Spleen (tissue), 11 donors: ENCODE measurements around the gene CR2. TPM values are rescaled to one million over a fixed set of nuclear protein-coding genes. Genes with fewer than 3 reads are reported as not detected.
"Not testable (repeated sequence)": the region's sequence is repeated elsewhere in the genome, so short reads cannot be mapped to it uniquely, and the experiment has no call there.

Source experiments
- DNase-seq: peaks from one replicate; pipeline ENCODE4 v3.0.0-alpha.2; 2020
- H3K27ac ChIP-seq, 8 donors: fragments of 200-600 bp; sonication (generic) in 7 of 8; 1 replicate in 4 of 8; 2 replicates in 4 of 8; pipeline versions ENCODE4 v1.5.0 to v1.8.0; 2016 to 2021; ENCODE audit warnings: inconsistent platforms in 4 of 8, mild to moderate bottlenecking in 4 of 8, moderate library complexity in 1 of 8
- H3K27me3 ChIP-seq, 7 donors: fragments of 200-600 bp; sonication (generic) in 6 of 7; replicated peaks in 1 of 7; 1 replicate in 4 of 7; 2 replicates in 3 of 7; pipeline versions ENCODE4 v1.5.0 to v1.8.0; 2016 to 2021; ENCODE audit warnings: inconsistent platforms in 3 of 7, mild to moderate bottlenecking in 1 of 7
- H3K36me3 ChIP-seq, 6 donors: fragments of 200-600 bp; sonication (generic) in 5 of 6; 1 replicate in 4 of 6; 2 replicates in 2 of 6; pipeline versions ENCODE4 v1.5.0 to v1.8.0; 2016 to 2021; ENCODE audit warnings: inconsistent platforms in 2 of 6
- H3K4me1 ChIP-seq, 6 donors: fragments of 200-600 bp; sonication (generic) in 5 of 6; 1 replicate in 3 of 6; 2 replicates in 3 of 6; pipeline versions ENCODE4 v1.5.0 to v1.8.0; 2016 to 2021; ENCODE audit warnings: inconsistent platforms in 3 of 6
- H3K4me3 ChIP-seq, 8 donors: fragments of 200-600 bp; sonication (generic) in 7 of 8; 1 replicate in 4 of 8; 2 replicates in 4 of 8; pipeline versions ENCODE4 v1.5.0 to v1.8.0; 2016 to 2021; ENCODE audit warnings: inconsistent platforms in 4 of 8, mild to moderate bottlenecking in 4 of 8, moderate library complexity in 2 of 8
- H3K9me3 ChIP-seq, 8 donors: fragments of 200-600 bp; sonication (generic) in 7 of 8; 1 replicate in 4 of 8; 2 replicates in 4 of 8; pipeline versions ENCODE4 v1.5.0 to v1.8.0; 2016 to 2021; ENCODE audit warnings: inconsistent platforms in 4 of 8
- POLR2A ChIP-seq, 3 donors: fragments of 450-650 bp; IDR thresholded peaks; one replicate each; pipeline ENCODE4 v1.5.1; 2017; ENCODE audit warnings: antibody characterized with exemption in 3 of 3, mild to moderate bottlenecking in 1 of 3
- POLR2AphosphoS5 ChIP-seq, 3 donors: sonication (generic); formaldehyde crosslinking; IDR thresholded peaks; one replicate each; pipeline ENCODE4 v1.5.1; 2017; ENCODE audit warnings: antibody characterized with exemption in 3 of 3
- WGBS, 5 donors: extraction: QIAGEN DNeasy Blood & Tissue Kit in 3 of 5; methylation state at CpG; one replicate each; pipeline versions ENCODE4 v1.1.5 to v1.1.7; 2013 to 2018; 5-methylcytosine and 5-hydroxymethylcytosine counted together
- intact Hi-C: fragments of 100-400 bp; cut with DNase I; formaldehyde crosslinking; loops from one replicate; pipeline ENCODE4 v1.15.0; 2023; ENCODE audit warnings: low total_unique reads
- polyA plus RNA-seq, 3 donors: library from polyadenylated mRNA; stranded (reverse); fragments of 200-250 nt; gene quantifications; one replicate each; pipeline ENCODE4 v1.2.1, GENCODE V29; 2013
- total RNA-seq, 7 donors: library from RNA; depleted of rRNA in 3 of 7; stranded (reverse); fragments of >200 nt in 3 of 7; fragmentation: NEBNext Ultra II Directional in 4 of 7; extraction: Animal tissue kit (Norgen Biotek cat#: 25700) in 4 of 7; gene quantifications; one replicate each; pipeline versions ENCODE4 v1.1.0 to v1.2.1, GENCODE V29; 2016 to 2021
- TF ChIP-seq, protein P1 (sequence below), 11 experiments: fragments of 200-600 bp in 7 of 11; fragments of 450-650 bp in 4 of 11; sonication (generic) in 4 of 11; IDR thresholded peaks in 8 of 11; conservative IDR thresholded peaks in 3 of 11; 1 replicate in 7 of 11; 2 replicates in 4 of 11; pipeline versions ENCODE4 v1.4.0 to v1.8.0; 2016 to 2021; ENCODE audit warnings: antibody characterized with exemption in 11 of 11, inconsistent platforms in 4 of 11, mild to moderate bottlenecking in 1 of 11
- donor health status: healthy with polysubstance abuse.
- donor health status: DM: no; HTN: no; CAD: no; lungs with moderate emphysema.
- donor health status: DM: no; HTN: no; CAD: no.
- donor health status: Bipolar disorder and iron deficiency.
- donor health status: healthy.
- donor health status: DM: no; HTN: no; CAD: no.
- donor health status: DM: yes; HTN: yes; CAD: no.

CR2 gene
- total and polyA plus RNA-seq, 10 donors: 87.2 to 284 (median 140) TPM

DNA sequence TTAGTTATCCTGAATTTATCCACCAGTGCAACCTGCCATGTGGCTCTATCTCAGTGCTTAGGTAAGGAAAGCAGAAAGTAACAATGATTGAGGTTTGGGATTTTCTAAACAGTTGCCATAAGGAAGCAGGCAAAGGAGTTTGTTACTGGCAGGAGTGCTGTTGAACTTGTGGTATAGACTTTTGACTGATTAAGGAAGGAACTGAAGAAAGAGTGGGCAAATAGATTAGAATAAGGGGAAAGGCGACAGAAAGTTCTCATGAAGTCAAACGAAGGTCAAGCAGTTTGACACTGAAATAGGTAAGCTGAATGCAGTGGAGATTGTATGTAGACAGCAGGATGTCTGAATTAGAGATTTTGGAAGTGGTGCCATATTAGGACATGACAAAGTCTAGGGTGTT, 24.2 kb upstream of the CR2 start:
- Histone ChIP-seq H3K9me3 (no peaks in the 10 kb centered on the region), H3K4me3 (peak overlapping the region in 1 of 8 donors; percentile 6), H3K27me3 (no peaks in the 10 kb centered on the region), H3K36me3 (no peaks in the 10 kb centered on the region), H3K27ac (peak overlapping the region in 6 of 8 donors; percentile 15 to 63 (median 52)), H3K4me1 (peaks cover 0 to 79% (median 21%) of the 10 kb centered on the region in 6 donors)
- intact Hi-C loops: no loop called here
- WGBS, 5 donors: 15 to 31% (median 23%) methylated on average over 2 of the region's 2 CpGs
- no peak for DNase-seq
- TF ChIP-seq, protein P1, sequence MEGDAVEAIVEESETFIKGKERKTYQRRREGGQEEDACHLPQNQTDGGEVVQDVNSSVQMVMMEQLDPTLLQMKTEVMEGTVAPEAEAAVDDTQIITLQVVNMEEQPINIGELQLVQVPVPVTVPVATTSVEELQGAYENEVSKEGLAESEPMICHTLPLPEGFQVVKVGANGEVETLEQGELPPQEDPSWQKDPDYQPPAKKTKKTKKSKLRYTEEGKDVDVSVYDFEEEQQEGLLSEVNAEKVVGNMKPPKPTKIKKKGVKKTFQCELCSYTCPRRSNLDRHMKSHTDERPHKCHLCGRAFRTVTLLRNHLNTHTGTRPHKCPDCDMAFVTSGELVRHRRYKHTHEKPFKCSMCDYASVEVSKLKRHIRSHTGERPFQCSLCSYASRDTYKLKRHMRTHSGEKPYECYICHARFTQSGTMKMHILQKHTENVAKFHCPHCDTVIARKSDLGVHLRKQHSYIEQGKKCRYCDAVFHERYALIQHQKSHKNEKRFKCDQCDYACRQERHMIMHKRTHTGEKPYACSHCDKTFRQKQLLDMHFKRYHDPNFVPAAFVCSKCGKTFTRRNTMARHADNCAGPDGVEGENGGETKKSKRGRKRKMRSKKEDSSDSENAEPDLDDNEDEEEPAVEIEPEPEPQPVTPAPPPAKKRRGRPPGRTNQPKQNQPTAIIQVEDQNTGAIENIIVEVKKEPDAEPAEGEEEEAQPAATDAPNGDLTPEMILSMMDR (IDR thresholded peaks at IDR 0.05 in 8 of 11, conservative IDR thresholded peaks at IDR 0.05 in 3 of 11): no peak
- TF ChIP-seq POLR2AphosphoS5 (IDR thresholded peaks at IDR 0.05) (no peak), POLR2A (IDR thresholded peaks at IDR 0.05) (no peak)

GRCh38 chr1:207430602-207431001, 23.5 kb upstream of the CR2 start:
- 19 to 54% (median 32%) methylated on average over 1 of the region's 1 CpG for WGBS, 5 donors
- peak overlapping the region in 4 of 8 donors; percentile 0 to 63 (median 28) for H3K27ac ChIP-seq
- intact Hi-C loops: no loop called here

DNA sequence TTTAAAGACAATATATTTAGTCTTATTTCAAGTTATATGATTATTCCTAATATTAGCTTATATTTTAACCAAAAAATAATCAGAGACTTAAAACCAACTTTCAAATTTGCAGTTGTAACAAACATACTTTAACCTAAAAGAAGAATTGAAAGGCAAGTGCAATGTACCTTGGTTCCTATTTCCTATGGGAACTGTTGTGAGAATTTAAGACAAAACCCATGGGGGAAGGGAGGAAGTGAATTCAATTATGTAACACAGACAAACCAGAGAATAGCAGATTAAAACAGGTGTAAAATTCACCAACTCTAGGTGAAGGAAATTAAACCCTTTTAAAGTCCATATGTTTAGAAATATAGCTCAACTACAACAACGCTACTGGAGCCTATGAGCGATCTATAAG, 22.6 kb upstream of the CR2 start:
- H3K27ac ChIP-seq: peak overlapping the region in 5 of 8 donors; percentile 15 to 51 (median 42)
- peaks cover 0 to 73% (median 17%) of the 10 kb centered on the region in 6 donors for H3K4me1 ChIP-seq
- TF ChIP-seq POLR2AphosphoS5 (IDR thresholded peaks at IDR 0.05): no peak
- TF ChIP-seq, protein P1 (IDR thresholded peaks at IDR 0.05 in 8 of 11, conservative IDR thresholded peaks at IDR 0.05 in 3 of 11): no peak
- no peak for TF ChIP-seq POLR2A (IDR thresholded peaks at IDR 0.05)
- H3K4me3 ChIP-seq: peak overlapping the region in 1 of 8 donors; percentile 12
- intact Hi-C loops: no loop called here
- 60 to 89% (median 71%) methylated on average over 2 of the region's 2 CpGs for WGBS, 5 donors
- DNase-seq: no peak
- no peaks in the 10 kb centered on the region for H3K9me3 ChIP-seq
- H3K27me3 ChIP-seq: no peaks in the 10 kb centered on the region
- no peaks in the 10 kb centered on the region for H3K36me3 ChIP-seq

More at GRCh38 chr1:207430602-207431001, 23.5 kb upstream of the CR2 start:
- DNase-seq: no peak
- H3K4me1 ChIP-seq: peaks cover 0 to 73% (median 17%) of the 10 kb centered on the region in 6 donors
- no peak for TF ChIP-seq POLR2AphosphoS5 (IDR thresholded peaks at IDR 0.05)
- TF ChIP-seq, protein P1 (IDR thresholded peaks at IDR 0.05 in 8 of 11, conservative IDR thresholded peaks at IDR 0.05 in 3 of 11): no peak
- no peak for TF ChIP-seq POLR2A (IDR thresholded peaks at IDR 0.05)
- H3K4me3 ChIP-seq: no peak overlapping the region
- H3K9me3 ChIP-seq: no peaks in the 10 kb centered on the region
- H3K36me3 ChIP-seq: no peaks in the 10 kb centered on the region
- H3K27me3 ChIP-seq: no peaks in the 10 kb centered on the region

GRCh38 chr1:207433435-207433834, 20.7 kb upstream of the CR2 start:
- Histone ChIP-seq H3K27me3 (no peaks in the 10 kb centered on the region), H3K27ac (no peak overlapping the region), H3K9me3 (no peaks in the 10 kb centered on the region), H3K4me3 (no peak overlapping the region), H3K36me3 (no peaks in the 10 kb centered on the region), H3K4me1 (peaks cover 0 to 61% (median 15%) of the 10 kb centered on the region in 6 donors)
- TF ChIP-seq POLR2A (IDR thresholded peaks at IDR 0.05) (no peak), POLR2AphosphoS5 (IDR thresholded peaks at IDR 0.05) (no peak)
- TF ChIP-seq, protein P1 (IDR thresholded peaks at IDR 0.05 in 8 of 11, conservative IDR thresholded peaks at IDR 0.05 in 3 of 11): no peak
- intact Hi-C loops: no loop called here
- no peak for DNase-seq
- 76 to 94% (median 88%) methylated on average over 3 of the region's 3 CpGs for WGBS, 5 donors

DNA sequence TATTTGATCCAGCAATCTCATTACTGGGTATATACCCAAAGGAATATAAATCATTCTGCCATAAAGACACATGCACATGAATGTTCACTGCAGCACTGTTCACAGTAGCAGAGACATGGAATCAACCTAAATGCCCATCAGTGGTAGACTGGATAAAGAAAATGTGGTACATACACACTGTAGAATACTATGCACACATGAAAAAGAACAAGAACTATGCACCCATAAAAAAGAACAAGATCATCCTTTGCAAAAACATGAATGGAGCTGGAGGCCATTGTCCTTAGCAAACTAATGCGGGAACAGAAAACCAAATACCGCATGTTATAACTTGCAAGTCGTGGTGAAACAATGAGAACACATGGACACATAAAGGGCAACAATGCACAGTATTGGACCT, 17.4 kb upstream of the CR2 start:
- H3K4me3 ChIP-seq, H3K27ac ChIP-seq, H3K9me3 ChIP-seq, H3K27me3 ChIP-seq, DNase-seq, intact Hi-C loops, H3K36me3 ChIP-seq: not testable (repeated sequence)
- 91 to 95% (median 92%) methylated on average over 3 of the region's 3 CpGs for WGBS, 5 donors
- peaks cover 0 to 28% (median 4%) of the 10 kb centered on the region in 6 donors for H3K4me1 ChIP-seq
